Transverse colon (tissue), 4 donors: ENCODE data around the gene DEFB126. TPM values are rescaled to one million over a fixed set of nuclear protein-coding genes. Genes with fewer than 3 reads are reported as not detected.
"Not testable (repeated sequence)": the region's sequence is repeated elsewhere in the genome, so short reads cannot be mapped to it uniquely, and the experiment has no call there.

Experiments
- DNase-seq: peaks from one replicate; pipeline ENCODE4 v3.0.0-alpha.2; 2019
- H3K27ac ChIP-seq, 4 donors: fragments of 200-600 bp; sonication (generic); 2 replicates each; pipeline ENCODE4 v1.5.1; 2016 to 2018; ENCODE audit warnings: inconsistent platforms in 4 of 4
- H3K27me3 ChIP-seq: fragments of 200-600 bp; sonication (generic); 2 replicates; pipeline ENCODE4 v1.5.1; 2017; ENCODE audit warnings: inconsistent platforms
- H3K36me3 ChIP-seq, 4 donors: fragments of 200-600 bp; sonication (generic); 2 replicates each; pipeline ENCODE4 v1.5.1; 2017 to 2019; ENCODE audit warnings: inconsistent platforms in 4 of 4
- H3K4me1 ChIP-seq, 4 donors: fragments of 200-600 bp; sonication (generic); 2 replicates each; pipeline ENCODE4 v1.5.1; 2017 to 2020; ENCODE audit warnings: inconsistent platforms in 4 of 4
- H3K4me3 ChIP-seq, 4 donors: fragments of 200-600 bp; sonication (generic); 1 replicate in 1 of 4; 2 replicates in 3 of 4; pipeline versions ENCODE4 v1.5.1 to v1.6.1; 2017 to 2019; ENCODE audit warnings: inconsistent platforms in 4 of 4
- H3K9me3 ChIP-seq, 2 donors: fragments of 200-600 bp; sonication (generic); 2 replicates each; pipeline ENCODE4 v1.5.1; 2017 to 2019; ENCODE audit warnings: inconsistent platforms in 2 of 2
- CTCF ChIP-seq, 5 experiments: fragments of 200-600 bp in 3 of 5; fragments of 450-650 bp in 2 of 5; sonication (generic) in 3 of 5; IDR thresholded peaks; 1 replicate in 2 of 5; 2 replicates in 3 of 5; pipeline ENCODE4 v1.5.1; 2016 to 2017; ENCODE audit warnings: antibody characterized with exemption in 5 of 5, inconsistent platforms in 3 of 5, mild to moderate bottlenecking in 2 of 5, moderate library complexity in 1 of 5
- EP300 ChIP-seq: sonication (generic); formaldehyde crosslinking; IDR thresholded peaks from one replicate; pipeline ENCODE4 v1.6.1; 2017; ENCODE audit warnings: antibody characterized with exemption, low read depth
- POLR2A ChIP-seq: fragments of 450-650 bp; IDR thresholded peaks from one replicate; pipeline ENCODE4 v1.6.1; 2016; ENCODE audit warnings: antibody characterized with exemption, mild to moderate bottlenecking, moderate library complexity
- POLR2AphosphoS5 ChIP-seq, 3 donors: sonication (generic); formaldehyde crosslinking; IDR thresholded peaks; one replicate each; pipeline ENCODE4 v1.6.1; 2016; ENCODE audit warnings: antibody characterized with exemption in 3 of 3
- WGBS, 2 donors: methylation state at CpG; one replicate each; pipeline ENCODE4 v1.1.5; 2018; ENCODE audit warnings: low coverage in 1 of 2; 5-methylcytosine and 5-hydroxymethylcytosine counted together
- in situ Hi-C, 4 donors: fragments of 200-750 bp; cut with MboI; loops; one replicate each; pipeline versions ENCODE4 v1.15.0 to v1.15.1; 2017; ENCODE audit warnings: low sequenced_read_pairs in 3 of 4, low pct_ligation_motif_present in 1 of 4, low pct_unique_long_range_greater_than_20kb in 1 of 4
- intact Hi-C: fragments of 100-400 bp; cut with DNase I; formaldehyde crosslinking; loops from one replicate; pipeline ENCODE4 v1.15.1; 2023; ENCODE audit warnings: low total_unique reads
- total RNA-seq, 4 donors: library from RNA; depleted of rRNA; stranded (reverse); fragments of >200 nt; gene quantifications; one replicate each; pipeline ENCODE4 v1.1.0, GENCODE V29; 2016

The DEFB126 gene
- total RNA-seq, 4 donors from 2014 or later, result not detected

GRCh38 chr20:103456-103855, 38.9 kb upstream of the DEFB126 start:
- TF ChIP-seq POLR2A (no peak), EP300 (no peak), CTCF (IDR thresholded peaks at IDR 0.05) (no peak), POLR2AphosphoS5 (IDR thresholded peaks at IDR 0.05) (no peak)
- H3K4me1 ChIP-seq, result no peaks in the 10 kb centered on the region
- H3K27ac ChIP-seq, result no peak overlapping the region
- H3K36me3 ChIP-seq, result no peaks in the 10 kb centered on the region
- no peak overlapping the region for H3K4me3 ChIP-seq
- in situ Hi-C loops (no loop called here), intact Hi-C loops (no loop called here)
- H3K9me3 ChIP-seq, result no peaks in the 10 kb centered on the region
- WGBS, 2 donors, result 77% methylated on average over 5 of the region's 5 CpGs; no CpG with 5 or more reads in 1 of the 2 donors
- DNase-seq, result no peak
- peaks cover 39% of the 10 kb centered on the region for H3K27me3 ChIP-seq

GRCh38 chr20:112396-112795, 30.0 kb upstream of the DEFB126 start:
- no peaks in the 10 kb centered on the region for H3K36me3 ChIP-seq
- H3K27me3 ChIP-seq, result no peaks in the 10 kb centered on the region
- no peak overlapping the region for H3K4me3 ChIP-seq
- in situ Hi-C loops (no loop called here), intact Hi-C loops (no loop called here)
- H3K4me1 ChIP-seq, result no peaks in the 10 kb centered on the region
- H3K9me3 ChIP-seq, result no peaks in the 10 kb centered on the region
- no peak overlapping the region for H3K27ac ChIP-seq
- no peak for DNase-seq
- TF ChIP-seq POLR2A (no peak), CTCF (IDR thresholded peaks at IDR 0.05) (no peak), POLR2AphosphoS5 (IDR thresholded peaks at IDR 0.05) (no peak), EP300 (no peak)

GRCh38 chr20:117518-117917, 24.9 kb upstream of the DEFB126 start:
- DNase-seq, result no peak
- Histone ChIP-seq H3K27ac (no peak overlapping the region), H3K4me1 (no peaks in the 10 kb centered on the region), H3K4me3 (no peak overlapping the region), H3K27me3 (peaks cover 19% of the 10 kb centered on the region), H3K9me3 (no peaks in the 10 kb centered on the region), H3K36me3 (no peaks in the 10 kb centered on the region)
- TF ChIP-seq CTCF (IDR thresholded peaks at IDR 0.05) (no peak), POLR2A (no peak), EP300 (no peak), POLR2AphosphoS5 (IDR thresholded peaks at IDR 0.05) (no peak)
- in situ Hi-C loops (no loop called here), intact Hi-C loops (no loop called here)

- intact Hi-C loops, result not testable (repeated sequence)
These were observed 12.5 kb upstream of the DEFB126 start for GRCh38 chr20:129786-130323.

More at GRCh38 chr20:129786-130323, 12.5 kb upstream of the DEFB126 start:
- DNase-seq, H3K27me3 ChIP-seq, H3K4me3 ChIP-seq, in situ Hi-C loops, H3K27ac ChIP-seq, H3K4me1 ChIP-seq, H3K36me3 ChIP-seq, H3K9me3 ChIP-seq: not testable (repeated sequence)
- WGBS, 2 donors, result 88% methylated on average over 27 of the region's 28 CpGs; no CpG with 5 or more reads in 1 of the 2 donors
